Hematopoietic multipotent progenitor cell treated with erythropoietin and hydrocortisone succinate and interleukin-3 and kit ligand, for 15 days (in vitro differentiated cells): ENCODE measurements around the gene TAOK1.

Experiments used
- DNase-seq: peaks from one replicate; pipeline ENCODE4 v3.0.0-alpha.2; 2015; ENCODE audit warnings: low spot score

TAOK1 gene

GRCh38 chr17:29379084-29379991 is 10.8 kb upstream of the TAOK1 start:
- DNase-seq, result no peak

DNA sequence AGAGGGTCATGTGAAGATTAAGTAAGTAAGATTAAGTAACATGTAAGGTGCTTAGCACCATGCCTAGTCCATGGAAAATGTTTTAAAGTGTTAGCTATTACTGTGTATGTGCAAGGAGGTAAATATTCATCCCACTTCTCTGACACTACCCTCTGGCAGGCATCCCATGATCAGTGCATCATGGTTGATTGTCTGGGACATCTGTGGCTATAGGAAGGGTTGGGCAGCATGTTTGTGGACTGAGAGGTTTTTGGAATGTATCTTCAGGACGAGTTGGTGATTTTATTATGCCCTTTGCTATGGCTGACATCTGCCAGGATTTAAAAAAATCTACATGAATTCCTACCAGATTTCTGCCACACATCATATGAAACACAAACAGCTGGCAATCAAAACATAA is 6.5 kb upstream of the TAOK1 start:
- DNase-seq, result no peak

DNA sequence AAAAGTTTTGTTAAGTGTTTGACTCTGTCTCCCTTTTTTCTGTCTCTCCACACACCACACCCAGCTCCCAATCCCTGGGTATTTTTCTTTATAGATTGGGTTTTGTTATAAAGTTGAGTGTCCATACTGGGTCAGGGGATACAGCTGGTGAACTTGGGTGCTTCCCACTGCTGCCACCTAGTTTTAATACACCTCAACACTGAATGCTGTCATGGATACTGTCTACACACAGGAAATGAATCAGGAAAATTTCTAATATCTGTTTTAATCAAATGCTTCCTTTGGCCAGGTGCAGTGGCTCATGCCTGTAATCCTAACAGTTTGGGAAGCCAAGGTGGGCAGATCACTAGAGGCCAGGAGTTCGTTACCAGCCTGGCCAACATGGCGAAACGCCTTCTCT is 5.3 kb upstream of the TAOK1 start:
- no peak for DNase-seq

DNA sequence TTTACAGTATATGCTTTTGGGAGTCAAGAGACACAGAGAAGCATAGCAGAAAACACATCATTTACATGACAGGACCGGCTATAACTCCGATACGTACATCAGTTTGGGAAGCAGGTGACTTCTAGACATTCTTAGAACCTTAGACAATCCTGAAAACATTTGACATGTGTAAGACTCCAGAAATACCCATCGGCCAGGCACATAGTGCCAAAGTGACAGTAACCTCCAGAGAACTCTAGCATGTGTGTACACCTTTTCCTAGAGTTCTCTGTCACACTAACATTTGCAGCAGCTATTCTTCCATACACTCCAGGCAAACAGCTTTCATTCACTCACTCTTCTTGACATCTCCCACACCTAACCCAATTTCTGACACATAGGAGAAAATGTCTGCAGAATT is 3.4 kb upstream of the TAOK1 start:
- no peak for DNase-seq

DNA sequence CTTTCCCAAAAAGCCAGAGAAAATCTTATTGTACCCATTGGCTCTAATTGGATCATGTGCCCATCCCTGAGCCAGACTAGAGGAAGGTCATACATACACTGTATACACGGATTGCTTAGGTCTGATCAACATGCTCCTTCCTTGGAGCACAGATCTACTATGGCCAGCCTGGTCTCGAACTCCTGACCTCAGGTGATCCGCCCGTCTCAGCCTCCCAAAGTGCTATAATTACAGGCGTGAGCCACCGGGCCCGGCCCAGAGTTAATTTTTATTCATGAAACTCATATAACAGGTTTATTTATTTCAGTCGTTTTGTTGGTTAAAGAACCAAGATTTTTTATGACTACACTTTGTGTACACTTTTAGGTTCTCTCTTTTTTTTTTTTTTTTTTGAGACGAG is 1.2 kb upstream of the TAOK1 start:
- no peak for DNase-seq

DNA sequence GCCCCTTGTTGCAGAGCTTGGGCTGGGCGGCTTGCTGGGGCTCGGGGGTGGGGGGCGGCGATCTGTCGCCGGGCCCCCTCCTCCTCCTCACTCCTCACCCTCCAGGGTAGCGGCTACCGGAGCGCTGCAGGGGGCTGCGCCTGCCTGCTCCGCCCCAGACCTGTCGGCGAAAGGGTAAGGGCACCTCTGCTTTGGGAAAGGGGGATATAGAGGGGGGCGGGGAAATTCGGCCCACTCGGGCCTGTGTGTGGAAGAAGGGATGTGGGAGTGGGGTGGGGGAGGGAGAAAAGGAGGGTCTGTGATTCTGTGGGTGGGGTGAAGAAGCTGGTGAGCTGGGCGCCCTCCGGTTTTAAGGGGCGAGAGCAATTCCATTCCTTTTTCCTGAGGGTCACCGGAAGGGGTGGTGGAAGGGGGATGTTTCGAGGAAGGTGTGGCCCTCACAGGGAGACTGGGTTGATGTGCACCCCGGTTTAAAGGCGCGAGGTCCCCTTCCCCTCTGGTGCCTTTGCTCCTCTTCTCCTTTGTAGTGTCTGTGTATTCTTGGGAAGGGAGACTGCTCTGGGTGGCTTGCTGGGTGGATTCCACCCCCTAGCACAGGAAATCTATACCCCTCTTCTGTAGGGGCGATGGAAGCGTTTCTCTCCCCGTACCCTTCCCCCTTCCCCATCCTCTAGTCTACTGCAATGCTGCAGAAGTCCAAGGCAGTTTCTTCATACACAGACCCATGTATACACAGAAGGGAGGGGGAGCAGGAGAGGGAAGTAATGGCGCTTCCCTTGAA is 878 bp downstream of the TAOK1 start:
- DNase-seq, result no peak

DNA sequence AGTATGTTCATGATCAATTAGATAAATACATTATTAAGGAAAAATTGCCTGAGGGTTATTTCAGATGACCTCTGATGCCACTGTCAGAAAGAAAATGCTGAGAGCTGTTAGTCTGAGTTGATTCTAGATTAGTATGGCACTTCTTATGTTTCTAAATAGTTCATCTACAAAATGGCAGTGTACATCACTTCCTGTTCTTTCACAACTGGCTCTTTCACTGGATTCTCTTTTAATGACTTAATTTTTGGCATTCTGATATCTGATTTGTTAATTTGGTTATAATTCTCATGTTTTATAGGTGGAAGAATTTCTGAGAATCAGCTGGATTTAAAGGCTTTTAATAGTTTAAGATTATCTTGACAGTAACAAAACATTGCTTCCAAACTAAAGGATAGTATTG is 3.3 kb downstream of the TAOK1 start:
- DNase-seq, result no peak

DNA sequence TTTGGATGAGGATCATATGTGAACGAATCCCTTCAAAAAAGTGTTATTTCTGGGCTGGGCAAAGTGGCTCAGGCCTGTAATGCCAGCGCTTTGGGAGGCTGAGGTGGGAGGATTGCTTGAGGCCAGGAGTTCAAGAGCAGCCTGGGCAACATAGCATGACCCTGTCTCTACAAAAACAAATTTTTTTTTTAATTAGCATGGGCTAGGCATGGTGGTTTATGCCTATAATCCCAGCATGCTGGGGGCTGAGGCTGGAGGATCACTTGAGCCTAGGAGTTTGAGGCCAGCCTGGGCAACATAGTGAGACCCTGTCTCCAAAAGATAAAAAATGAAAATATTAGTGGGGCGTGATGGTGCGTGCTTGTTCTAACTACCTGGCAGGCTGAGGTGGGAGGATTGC is 4.6 kb downstream of the TAOK1 start:
- DNase-seq, result no peak

DNA sequence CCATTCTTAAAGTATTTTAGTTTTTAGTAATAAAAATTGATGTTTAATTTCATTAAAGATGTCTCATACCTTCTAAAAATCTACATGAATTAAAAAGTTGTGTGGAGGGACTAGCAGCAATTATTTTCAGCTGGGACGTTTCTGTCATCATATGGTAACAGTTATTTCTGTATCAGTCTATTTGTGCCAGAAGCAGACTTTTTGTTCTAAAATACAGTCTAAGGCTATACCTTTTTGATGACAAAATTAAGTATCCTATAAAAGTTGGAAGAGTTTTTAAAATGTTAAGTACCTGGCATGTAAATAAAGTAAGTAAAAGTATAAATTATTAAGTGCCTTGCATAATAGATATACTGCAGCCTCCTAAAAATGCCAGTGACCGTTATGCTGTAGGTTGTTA is 5.9 kb downstream of the TAOK1 start:
- DNase-seq, result no peak

DNA sequence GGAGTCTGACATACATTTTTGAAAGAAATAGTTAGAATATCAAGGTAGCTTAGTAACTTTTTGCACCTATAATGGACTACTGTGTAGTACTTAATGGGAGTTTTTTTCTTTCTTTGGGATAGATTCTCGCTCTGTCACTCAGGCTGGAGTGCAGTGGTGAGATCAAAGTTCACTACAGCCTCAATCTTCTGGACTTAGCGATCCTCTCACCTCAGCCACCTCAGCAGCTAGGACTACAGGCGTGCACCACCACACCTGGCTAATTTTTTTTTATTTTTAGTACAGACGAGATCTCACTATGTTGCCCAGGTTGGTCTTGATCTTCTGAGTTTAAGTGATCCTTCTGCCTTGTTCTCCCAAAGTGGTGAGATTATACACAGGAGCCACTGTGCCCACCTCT is 9.5 kb downstream of the TAOK1 start:
- no peak for DNase-seq

DNA sequence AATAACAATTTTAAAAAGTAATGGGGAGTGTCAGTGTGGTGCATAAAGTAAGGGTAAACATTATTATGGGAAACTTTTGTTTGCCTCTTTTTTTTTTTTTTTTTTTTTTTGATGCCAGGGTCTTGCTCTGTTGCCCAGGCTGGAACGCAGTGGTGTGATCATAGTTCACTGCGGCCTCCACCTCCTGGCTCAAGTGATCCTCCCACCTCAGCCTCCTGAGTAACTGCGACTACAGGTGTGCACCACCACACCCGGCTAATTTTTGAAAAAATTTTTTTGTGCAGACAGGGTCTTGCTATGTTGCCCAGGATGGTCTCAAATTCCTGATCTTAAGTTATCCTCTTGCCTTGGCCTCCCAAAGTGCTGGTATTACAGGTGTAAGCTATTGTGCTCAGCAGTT is 10.7 kb downstream of the TAOK1 start:
- DNase-seq, result no peak

GRCh38 chr17:29401258-29401657 is 11.1 kb downstream of the TAOK1 start:
- no peak for DNase-seq

DNA sequence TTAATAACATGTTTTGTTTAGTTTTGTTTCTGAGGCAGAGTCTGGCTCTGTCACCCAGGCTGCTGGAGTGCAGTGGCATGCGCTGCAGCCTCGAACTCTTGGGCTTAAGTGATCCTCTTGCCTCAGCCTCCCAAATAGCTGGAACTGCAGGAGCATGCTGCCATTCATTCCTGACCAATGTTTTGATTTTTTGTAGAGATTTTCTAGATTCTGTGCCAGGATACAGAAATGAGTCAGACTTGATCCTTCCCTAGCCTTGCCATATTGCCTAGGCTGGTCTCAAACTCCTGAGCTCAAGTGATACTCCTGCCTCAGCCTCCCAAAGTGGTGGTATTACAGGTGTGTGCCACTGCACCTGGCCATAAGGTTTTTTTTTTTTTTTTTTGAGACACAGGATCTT is 17.7 kb downstream of the TAOK1 start:
- DNase-seq, result no peak

DNA sequence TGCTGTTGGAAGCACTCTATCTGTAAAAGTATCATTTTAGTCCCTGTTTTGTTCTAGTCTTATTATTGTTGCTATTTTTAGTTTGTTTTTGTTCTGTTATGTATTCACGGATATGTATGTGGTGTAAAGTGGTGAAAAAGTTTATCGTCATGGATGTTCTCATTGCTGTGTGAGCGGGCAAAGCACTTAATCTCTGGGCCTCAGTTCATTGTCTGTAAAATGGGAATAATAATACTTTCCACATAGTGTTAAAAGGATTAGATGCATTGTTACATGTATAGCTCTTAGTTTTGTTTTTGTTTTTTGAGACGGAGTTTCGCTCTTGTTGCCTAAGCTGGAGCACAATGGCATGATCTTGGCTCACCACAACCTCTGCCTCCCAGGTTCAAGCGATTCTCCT is 19.8 kb downstream of the TAOK1 start:
- no peak for DNase-seq

GRCh38 chr17:29412780-29413565 is 22.8 kb downstream of the TAOK1 start:
- DNase-seq, result no peak

DNA sequence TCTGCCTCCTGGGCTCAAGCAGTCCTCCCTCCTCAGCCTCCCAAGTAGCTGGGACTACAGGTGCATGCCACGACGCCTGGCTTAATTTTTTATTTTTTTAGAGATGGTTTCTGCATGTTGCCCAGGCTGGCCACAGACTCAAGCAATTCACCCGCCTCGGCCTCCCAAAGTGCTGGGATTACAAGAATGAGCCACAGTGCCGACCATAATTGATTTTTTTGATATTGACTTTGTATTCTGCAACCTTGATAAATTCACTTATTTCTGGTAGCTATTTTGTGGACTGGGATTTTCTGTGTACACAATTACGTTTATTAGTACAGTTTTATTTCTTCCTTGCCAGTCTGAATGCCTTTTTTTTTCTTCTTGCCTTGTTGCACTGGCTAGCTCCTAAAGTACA is 30.0 kb downstream of the TAOK1 start:
- DNase-seq, result no peak

- no peak for DNase-seq
These were observed 40.1 kb downstream of the TAOK1 start for GRCh38 chr17:29430275-29430674.

GRCh38 chr17:29433541-29433940 is 43.4 kb downstream of the TAOK1 start:
- DNase-seq, result no peak

GRCh38 chr17:29434550-29434949 is 44.4 kb downstream of the TAOK1 start:
- no peak for DNase-seq

- DNase-seq, result no peak
These were observed 52.3 kb downstream of the TAOK1 start for GRCh38 chr17:29442451-29442850.

GRCh38 chr17:29443041-29443739 is 53.0 kb downstream of the TAOK1 start:
- no peak for DNase-seq

- DNase-seq, result no peak
These were observed 54.4 kb downstream of the TAOK1 start for GRCh38 chr17:29444589-29444988.
